ENCODE results near the gene PLCB1. TPM values are rescaled to one million over a fixed set of nuclear protein-coding genes. Genes with fewer than 3 reads are reported as not detected.
"Not testable (repeated sequence)": the region's sequence is repeated elsewhere in the genome, so short reads cannot be mapped to it uniquely, and the experiment has no call there.

Gene PLCB1
- polyA plus RNA-seq, 3 donors from 2014 or later = 11.0 to 20.4 (median 12.6) TPM

GRCh38 chr20:8365634-8366033, 233.6 kb downstream of the PLCB1 start:
- DNase-seq = no peak
- H3K4me3 Mint-ChIP-seq = no peak overlapping the region
- no peaks in the 10 kb centered on the region for H3K27me3 Mint-ChIP-seq (ENCODE audit: low read depth in 3 of 3)
- H3K27ac Mint-ChIP-seq = no peak overlapping the region
- H3K36me3 Mint-ChIP-seq = no peaks in the 10 kb centered on the region
- H3K4me1 Mint-ChIP-seq = peaks cover 30 to 54% of the 10 kb centered on the region in 2 donors
- no peaks in the 10 kb centered on the region for H3K9me3 Mint-ChIP-seq

- no peaks in the 10 kb centered on the region for H3K9me3 Mint-ChIP-seq
- no peak for DNase-seq
- no peaks in the 10 kb centered on the region for H3K27me3 Mint-ChIP-seq (ENCODE audit: low read depth in 3 of 3)
- no peaks in the 10 kb centered on the region for H3K36me3 Mint-ChIP-seq
- no peak overlapping the region for H3K27ac Mint-ChIP-seq
- H3K4me3 Mint-ChIP-seq = no peak overlapping the region
- peaks cover 27 to 52% of the 10 kb centered on the region in 2 donors for H3K4me1 Mint-ChIP-seq
Measured at GRCh38 chr20:8366303-8366923, 234.3 kb downstream of the PLCB1 start.

GRCh38 chr20:8367689-8368088, 235.6 kb downstream of the PLCB1 start:
- Mint-ChIP-seq H3K4me1 (peaks cover 29 to 50% of the 10 kb centered on the region in 2 donors), H3K27ac (no peak overlapping the region), H3K36me3 (no peaks in the 10 kb centered on the region), H3K9me3 (no peaks in the 10 kb centered on the region), H3K27me3 (ENCODE audit: low read depth in 3 of 3) (no peaks in the 10 kb centered on the region), H3K4me3 (no peak overlapping the region)
- DNase-seq = no peak

GRCh38 chr20:8368670-8369069, 236.6 kb downstream of the PLCB1 start:
- no peaks in the 10 kb centered on the region for H3K9me3 Mint-ChIP-seq

GRCh38 chr20:8369311-8369710, 237.2 kb downstream of the PLCB1 start:
- Mint-ChIP-seq H3K27me3 (ENCODE audit: low read depth in 3 of 3) (no peaks in the 10 kb centered on the region), H3K4me3 (peak overlapping the region in 2 of 5 donors; percentile 0 to 18), H3K27ac (no peak overlapping the region), H3K36me3 (peaks cover 0 to 2% (median 2%) of the 10 kb centered on the region in 3 donors), H3K9me3 (no peaks in the 10 kb centered on the region), H3K4me1 (peaks cover 35 to 61% of the 10 kb centered on the region in 2 donors)
- no peak for DNase-seq

More at GRCh38 chr20:8368670-8369069, 236.6 kb downstream of the PLCB1 start:
- Mint-ChIP-seq H3K27ac (no peak overlapping the region), H3K27me3 (ENCODE audit: low read depth in 3 of 3) (no peaks in the 10 kb centered on the region), H3K4me1 (peaks cover 35 to 58% of the 10 kb centered on the region in 2 donors), H3K4me3 (peak overlapping the region in 1 of 5 donors; percentile 0), H3K36me3 (no peaks in the 10 kb centered on the region)
- no peak for DNase-seq

GRCh38 chr20:8370774-8371173, 238.7 kb downstream of the PLCB1 start:
- Mint-ChIP-seq H3K36me3 (peaks cover 0 to 8% (median 6%) of the 10 kb centered on the region in 3 donors), H3K4me3 (no peak overlapping the region), H3K27ac (no peak overlapping the region), H3K9me3 (no peaks in the 10 kb centered on the region), H3K27me3 (ENCODE audit: low read depth in 3 of 3) (no peaks in the 10 kb centered on the region), H3K4me1 (peaks cover 35 to 65% of the 10 kb centered on the region in 2 donors)
- DNase-seq = no peak

GRCh38 chr20:8372824-8373380, 240.8 kb downstream of the PLCB1 start:
- Mint-ChIP-seq H3K27me3 (ENCODE audit: low read depth in 3 of 3) (no peaks in the 10 kb centered on the region), H3K27ac (no peak overlapping the region), H3K4me3 (no peak overlapping the region), H3K4me1 (peaks cover 33 to 55% of the 10 kb centered on the region in 2 donors), H3K36me3 (peaks cover 0 to 8% (median 6%) of the 10 kb centered on the region in 3 donors), H3K9me3 (no peaks in the 10 kb centered on the region)
- DNase-seq = no peak

- no peak for DNase-seq
- Mint-ChIP-seq H3K4me1 (peaks cover 28 to 50% of the 10 kb centered on the region in 2 donors), H3K4me3 (no peak overlapping the region), H3K27ac (no peak overlapping the region), H3K27me3 (ENCODE audit: low read depth in 3 of 3) (no peaks in the 10 kb centered on the region), H3K36me3 (peaks cover 0 to 8% (median 6%) of the 10 kb centered on the region in 3 donors), H3K9me3 (no peaks in the 10 kb centered on the region)
Measured at GRCh38 chr20:8373579-8373978, 241.5 kb downstream of the PLCB1 start.

GRCh38 chr20:8375898-8376297, 243.8 kb downstream of the PLCB1 start:
- no peak overlapping the region for H3K27ac Mint-ChIP-seq
- no peaks in the 10 kb centered on the region for H3K9me3 Mint-ChIP-seq
- DNase-seq = no peak
- peaks cover 16 to 42% of the 10 kb centered on the region in 2 donors for H3K4me1 Mint-ChIP-seq
- no peak overlapping the region for H3K4me3 Mint-ChIP-seq
- H3K27me3 Mint-ChIP-seq (ENCODE audit: low read depth in 3 of 3) = no peaks in the 10 kb centered on the region
- H3K36me3 Mint-ChIP-seq = peaks cover 0 to 11% (median 6%) of the 10 kb centered on the region in 3 donors

GRCh38 chr20:8376940-8377339, 244.9 kb downstream of the PLCB1 start:
- Mint-ChIP-seq H3K4me3 (no peak overlapping the region), H3K4me1 (peaks cover 17 to 48% of the 10 kb centered on the region in 2 donors), H3K27ac (no peak overlapping the region)

GRCh38 chr20:8379125-8379524, 247.1 kb downstream of the PLCB1 start:
- H3K27ac Mint-ChIP-seq; DNase-seq; H3K4me3 Mint-ChIP-seq; H3K27me3 Mint-ChIP-seq (ENCODE audit: low read depth in 3 of 3); H3K9me3 Mint-ChIP-seq: not testable (repeated sequence)
- H3K4me1 Mint-ChIP-seq = peaks cover 12 to 45% of the 10 kb centered on the region in 2 donors
- H3K36me3 Mint-ChIP-seq = peaks cover 3 to 10% (median 6%) of the 10 kb centered on the region in 3 donors

More at GRCh38 chr20:8376940-8377339, 244.9 kb downstream of the PLCB1 start:
- DNase-seq = no peak
- Mint-ChIP-seq H3K9me3 (no peaks in the 10 kb centered on the region), H3K27me3 (ENCODE audit: low read depth in 3 of 3) (no peaks in the 10 kb centered on the region), H3K36me3 (peaks cover 3 to 11% (median 6%) of the 10 kb centered on the region in 3 donors)

- Mint-ChIP-seq H3K27me3 (ENCODE audit: low read depth in 3 of 3) (peaks cover 0 to 5% (median 0%) of the 10 kb centered on the region in 3 donors), H3K9me3 (no peaks in the 10 kb centered on the region), H3K36me3 (peaks cover 0 to 3% (median 0%) of the 10 kb centered on the region in 3 donors), H3K27ac (no peak overlapping the region), H3K4me3 (no peak overlapping the region), H3K4me1 (peaks cover 40 to 72% of the 10 kb centered on the region in 2 donors)
- no peak for DNase-seq
Measured at GRCh38 chr20:8385247-8385646, 253.2 kb downstream of the PLCB1 start.

GRCh38 chr20:8386991-8387390, 254.9 kb downstream of the PLCB1 start:
- peak overlapping the region; percentile 8 to 83 (median 30) for H3K27ac Mint-ChIP-seq
- no peaks in the 10 kb centered on the region for H3K9me3 Mint-ChIP-seq
- peaks cover 33 to 54% of the 10 kb centered on the region in 2 donors for H3K4me1 Mint-ChIP-seq
- H3K36me3 Mint-ChIP-seq = no peaks in the 10 kb centered on the region
- peak overlapping the region in 1 of 5 donors; percentile 39 for H3K4me3 Mint-ChIP-seq
- DNase-seq = no peak
- H3K27me3 Mint-ChIP-seq (ENCODE audit: low read depth in 3 of 3) = peaks cover 0 to 5% (median 0%) of the 10 kb centered on the region in 3 donors

- peaks cover 31 to 49% of the 10 kb centered on the region in 2 donors for H3K4me1 Mint-ChIP-seq
- H3K9me3 Mint-ChIP-seq = no peaks in the 10 kb centered on the region
- H3K4me3 Mint-ChIP-seq = no peak overlapping the region
- H3K27ac Mint-ChIP-seq = no peak overlapping the region
- H3K27me3 Mint-ChIP-seq (ENCODE audit: low read depth in 3 of 3) = peaks cover 0 to 5% (median 0%) of the 10 kb centered on the region in 3 donors
- no peak for DNase-seq
- no peaks in the 10 kb centered on the region for H3K36me3 Mint-ChIP-seq
Measured at GRCh38 chr20:8388141-8388540, 256.1 kb downstream of the PLCB1 start.
